ENCODE measurements around the gene SPINK13. TPM values are rescaled to one million over a fixed set of nuclear protein-coding genes. Genes with fewer than 3 reads are reported as not detected.

Gene SPINK13
- total RNA-seq, 4 donors from 2014 or later = 1.0 TPM; not detected in 3

GRCh38 chr5:148230240-148230639, 38.4 kb upstream of the SPINK13 start:
- no peak overlapping the region for H3K27ac ChIP-seq
- no peaks in the 10 kb centered on the region for H3K9me3 ChIP-seq
- H3K36me3 ChIP-seq = no peaks in the 10 kb centered on the region
- DNase-seq (ENCODE audit: low spot score in 2 of 2) = no peak
- no peak for TF ChIP-seq POLR2A (IDR thresholded peaks at IDR 0.05)
- TF ChIP-seq EP300 (IDR thresholded peaks at IDR 0.05) = no peak
- no peak for TF ChIP-seq CTCF (IDR thresholded peaks at IDR 0.05)
- no peaks in the 10 kb centered on the region for H3K27me3 ChIP-seq
- no peaks in the 10 kb centered on the region for H3K4me1 ChIP-seq
- WGBS, 2 donors = 95% methylated on average over 7 of the region's 7 CpGs
- H3K4me3 ChIP-seq = no peak overlapping the region

GRCh38 chr5:148237785-148238417, 30.7 kb upstream of the SPINK13 start:
- Histone ChIP-seq H3K27me3 (no peaks in the 10 kb centered on the region), H3K9me3 (peaks cover 0 to 2% (median 0%) of the 10 kb centered on the region in 4 donors), H3K36me3 (no peaks in the 10 kb centered on the region), H3K4me1 (no peaks in the 10 kb centered on the region), H3K27ac (no peak overlapping the region), H3K4me3 (no peak overlapping the region)
- 55% methylated on average over 4 of the region's 4 CpGs for WGBS, 2 donors
- TF ChIP-seq EP300 (IDR thresholded peaks at IDR 0.05) = no peak
- no peak for TF ChIP-seq POLR2A (IDR thresholded peaks at IDR 0.05)
- no peak for TF ChIP-seq CTCF (IDR thresholded peaks at IDR 0.05)
- DNase-seq (ENCODE audit: low spot score in 2 of 2) = no peak

GRCh38 chr5:148238418-148238794, 30.2 kb upstream of the SPINK13 start, which contains the start of gene MARCOL:
MARCOL (plus strand) TSS chr5:148238525; CDS start chr5:148238598, 73 bp downstream.
- no peaks in the 10 kb centered on the region for H3K36me3 ChIP-seq
- no peak within 1 kb of the TSS for H3K4me3 ChIP-seq
- TF ChIP-seq CTCF (IDR thresholded peaks at IDR 0.05) (no peak), POLR2A (IDR thresholded peaks at IDR 0.05) (no peak), EP300 (IDR thresholded peaks at IDR 0.05) (no peak)
- peaks cover 0 to 5% (median 0%) of the 10 kb centered on the region in 4 donors for H3K9me3 ChIP-seq
- WGBS, 2 donors = 76 to 83% methylated on average over 2 of the region's 2 CpGs
- no peak for DNase-seq (ENCODE audit: low spot score in 2 of 2)
- no peaks in the 10 kb centered on the region for H3K4me1 ChIP-seq
- H3K27me3 ChIP-seq = no peaks in the 10 kb centered on the region
- H3K27ac ChIP-seq = no peak within 1 kb of the TSS

GRCh38 chr5:148248894-148249293, 19.7 kb upstream of the SPINK13 start:
- Histone ChIP-seq H3K36me3 (no peaks in the 10 kb centered on the region), H3K9me3 (peaks cover 0 to 26% (median 7%) of the 10 kb centered on the region in 4 donors), H3K27me3 (no peaks in the 10 kb centered on the region), H3K4me3 (no peak overlapping the region), H3K4me1 (no peaks in the 10 kb centered on the region), H3K27ac (no peak overlapping the region)
- 80 to 89% methylated on average over 2 of the region's 2 CpGs for WGBS, 2 donors
- TF ChIP-seq CTCF (IDR thresholded peaks at IDR 0.05) (no peak), EP300 (IDR thresholded peaks at IDR 0.05) (no peak), POLR2A (IDR thresholded peaks at IDR 0.05) (no peak)
- no peak for DNase-seq (ENCODE audit: low spot score in 2 of 2)

GRCh38 chr5:148255456-148255855, 13.1 kb upstream of the SPINK13 start:
- TF ChIP-seq EP300 (IDR thresholded peaks at IDR 0.05) (no peak), CTCF (IDR thresholded peaks at IDR 0.05) (no peak), POLR2A (IDR thresholded peaks at IDR 0.05) (no peak)
- H3K27ac ChIP-seq = no peak overlapping the region
- no peaks in the 10 kb centered on the region for H3K27me3 ChIP-seq
- no peak for DNase-seq (ENCODE audit: low spot score in 2 of 2)
- no peak overlapping the region for H3K4me3 ChIP-seq
- H3K9me3 ChIP-seq = peaks cover 0 to 60% (median 15%) of the 10 kb centered on the region in 4 donors
- H3K36me3 ChIP-seq = no peaks in the 10 kb centered on the region
- no peaks in the 10 kb centered on the region for H3K4me1 ChIP-seq

Measured in tibial nerve (tissue), 4 donors.